Activated T-cell treated with anti-CD3 and anti-CD28 coated beads, Interleukin-2, amount 50 U/mL, for 48 hours (primary cell): ENCODE data around the gene SEC24C.

Experiments
- DNase-seq, 2 experiments: peaks; one replicate each; pipeline ENCODE4 v3.0.0-alpha.2; 2020

The SEC24C gene

GRCh38 chr10:73796766-73797165, 52.6 kb downstream of the SEC24C start:
- DNase-seq = no peak

DNA sequence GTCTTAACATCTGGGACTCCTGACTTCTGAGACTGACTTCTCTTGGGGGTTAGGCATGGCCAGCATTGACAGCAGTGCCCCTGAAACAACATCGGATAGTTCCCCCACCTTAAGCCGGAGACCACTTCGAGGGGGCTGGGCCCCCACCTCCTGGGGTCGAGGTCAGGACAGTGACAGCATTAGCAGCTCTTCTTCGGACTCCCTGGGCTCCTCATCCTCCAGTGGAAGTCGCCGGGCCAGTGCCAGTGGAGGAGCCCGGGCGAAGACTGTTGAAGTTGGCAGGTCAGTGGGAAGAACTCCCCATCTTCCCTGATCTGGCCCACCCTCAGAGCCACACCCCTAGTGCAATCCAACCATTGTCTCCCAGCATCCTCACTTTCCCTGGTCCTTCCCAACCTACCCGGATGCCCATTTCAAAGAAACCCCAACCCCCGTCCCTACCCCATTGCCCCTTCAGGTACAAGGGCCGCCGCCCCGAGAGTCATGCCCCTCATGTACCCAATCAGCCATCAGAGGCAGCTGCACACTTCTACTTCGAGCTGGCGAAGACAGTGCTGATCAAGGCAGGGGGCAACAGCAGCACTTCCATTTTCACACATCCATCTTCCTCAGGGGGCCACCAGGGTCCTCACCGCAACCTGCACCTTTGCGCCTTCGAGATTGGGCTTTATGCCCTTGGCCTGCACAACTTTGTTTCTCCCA, 53.3 kb downstream of the SEC24C start:
- no peak for DNase-seq

DNA sequence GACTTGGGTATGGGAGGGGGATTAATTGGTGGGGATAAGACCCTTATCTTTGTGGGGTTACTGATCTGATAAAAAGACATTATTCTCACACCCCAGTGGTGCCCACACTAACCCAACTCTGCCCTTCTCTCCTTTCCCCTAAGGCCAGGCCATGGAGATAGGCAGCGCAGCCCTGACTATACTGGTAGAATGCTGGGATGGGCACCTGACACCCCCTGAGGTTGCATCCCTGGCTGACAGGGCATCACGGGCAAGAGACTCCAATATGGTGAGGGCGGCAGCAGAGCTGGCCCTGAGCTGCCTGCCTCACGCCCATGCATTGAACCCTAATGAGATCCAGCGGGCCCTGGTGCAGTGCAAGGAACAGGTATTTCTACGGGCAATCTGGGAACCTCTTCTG, 53.9 kb downstream of the SEC24C start:
- DNase-seq = no peak

- no peak for DNase-seq
Measured at GRCh38 chr10:73798927-73799560, 54.9 kb downstream of the SEC24C start.

DNA sequence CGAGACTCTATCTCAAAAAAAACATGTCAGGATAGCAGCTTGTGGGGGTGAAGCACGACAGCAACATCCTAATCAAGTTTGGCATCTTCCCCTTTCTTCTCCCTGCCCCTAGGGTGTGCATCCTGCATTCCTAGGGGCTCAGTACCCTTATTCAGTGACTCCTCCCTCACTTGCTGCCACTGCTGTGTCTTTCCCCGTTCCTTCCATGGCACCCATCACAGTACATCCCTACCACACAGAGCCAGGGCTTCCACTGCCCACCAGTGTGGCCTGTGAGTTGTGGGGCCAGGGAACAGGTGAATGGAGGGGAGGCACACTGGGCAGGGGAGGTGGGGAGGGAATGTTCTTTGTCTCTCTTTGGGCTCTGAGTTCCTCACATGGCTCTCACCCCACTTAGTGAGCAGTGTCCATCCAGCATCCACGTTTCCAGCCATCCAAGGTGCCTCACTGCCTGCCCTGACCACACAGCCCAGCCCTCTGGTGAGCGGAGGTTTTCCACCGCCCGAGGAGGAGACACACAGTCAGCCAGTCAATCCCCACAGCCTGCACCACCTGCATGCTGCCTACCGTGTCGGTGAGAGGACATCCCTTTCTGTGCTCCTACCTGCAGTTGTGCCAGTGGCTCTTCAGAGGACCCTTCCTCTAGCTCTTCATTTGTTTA, 55.9 kb downstream of the SEC24C start:
- DNase-seq = no peak

GRCh38 chr10:73800560-73801252, 56.5 kb downstream of the SEC24C start:
- DNase-seq = no peak

DNA sequence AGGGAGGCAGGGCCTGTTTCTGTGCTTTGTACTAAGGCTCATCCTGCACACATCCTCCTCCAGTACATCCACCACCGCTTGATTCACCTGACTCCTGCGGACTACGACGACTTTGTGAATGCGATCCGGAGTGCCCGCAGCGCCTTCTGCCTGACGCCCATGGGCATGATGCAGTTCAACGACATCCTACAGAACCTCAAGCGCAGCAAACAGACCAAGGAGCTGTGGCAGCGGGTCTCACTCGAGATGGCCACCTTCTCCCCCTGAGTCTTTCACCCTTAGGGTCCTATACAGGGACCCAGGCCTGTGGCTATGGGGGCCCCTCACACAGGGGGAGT, 57.0 kb downstream of the SEC24C start:
- no peak for DNase-seq

DNA sequence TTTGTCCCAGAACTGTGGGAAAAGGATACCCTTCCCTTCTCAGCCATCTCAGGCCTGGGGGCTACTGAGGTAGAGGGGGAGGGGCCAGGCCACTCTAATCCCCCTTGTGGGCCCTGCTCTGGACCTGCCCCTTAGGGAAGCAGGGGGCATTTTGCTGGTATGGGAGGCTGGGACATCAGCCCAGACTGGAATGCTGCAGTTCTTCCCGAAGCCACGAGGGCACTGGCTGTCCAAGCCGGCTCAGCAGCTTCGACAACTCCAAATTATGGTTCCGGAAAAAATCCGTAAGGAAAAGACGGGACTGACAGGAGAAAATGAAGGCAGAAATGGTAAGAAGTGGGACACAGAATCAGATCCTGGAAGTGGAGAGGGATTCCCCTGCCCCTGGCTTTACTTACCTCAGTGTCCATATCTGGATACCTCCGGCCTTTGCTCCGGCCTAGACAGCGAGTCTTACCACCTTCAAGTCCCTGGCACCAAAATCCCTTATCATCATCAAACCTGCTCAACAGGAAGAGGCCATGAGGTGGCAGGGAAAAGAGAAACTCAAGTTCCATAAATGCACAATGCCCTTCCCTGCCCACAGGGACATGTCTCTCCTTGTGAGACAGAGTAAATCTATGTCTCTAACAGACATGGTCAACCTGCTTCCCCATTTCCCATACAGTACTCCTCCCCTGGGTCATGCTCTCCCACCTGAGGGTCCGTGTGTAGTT, 58.3 kb downstream of the SEC24C start:
- DNase-seq = no peak

GRCh38 chr10:73803680-73804286, 59.6 kb downstream of the SEC24C start:
- no peak for DNase-seq

GRCh38 chr10:73806176-73806950, 62.2 kb downstream of the SEC24C start:
- DNase-seq = no peak

GRCh38 chr10:73807471-73807870, 63.3 kb downstream of the SEC24C start:
- DNase-seq = no peak

GRCh38 chr10:73808021-73808815, 64.0 kb downstream of the SEC24C start:
- no peak for DNase-seq

DNA sequence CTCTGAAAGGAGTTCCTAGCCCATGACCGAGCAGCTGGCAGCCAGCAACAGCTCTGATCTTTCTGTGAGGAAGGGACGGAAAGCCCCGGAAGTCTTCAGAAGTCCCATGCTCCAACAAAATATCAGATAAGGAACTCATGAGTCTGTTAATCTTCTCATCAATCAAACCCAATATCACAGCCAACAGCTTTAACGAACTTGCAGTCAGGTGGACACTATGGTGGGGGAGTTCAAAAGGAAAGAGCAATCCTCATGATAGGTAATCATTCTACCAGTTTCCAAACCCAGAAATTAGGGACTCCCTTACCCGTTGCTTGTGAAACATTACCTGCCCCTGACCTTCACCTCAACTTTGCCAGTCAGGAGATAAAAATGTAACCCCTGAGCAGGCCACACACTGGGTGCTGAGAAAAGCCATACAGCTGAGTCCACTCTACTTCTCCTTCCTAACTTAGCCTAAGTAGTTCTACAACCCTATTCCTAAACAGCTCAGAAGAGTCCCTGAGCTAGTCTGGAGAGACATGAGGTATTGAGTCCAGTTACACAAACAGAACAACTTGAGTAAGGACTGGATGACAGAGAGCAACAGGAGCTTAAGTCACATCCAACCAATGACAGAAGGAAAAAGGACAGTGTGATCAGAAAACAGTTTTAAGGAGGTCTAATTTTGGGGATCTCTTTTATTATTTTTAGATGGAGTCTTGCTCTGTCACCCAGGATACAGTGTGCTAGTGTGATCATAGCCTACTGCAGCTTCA, 65.1 kb downstream of the SEC24C start:
- no peak for DNase-seq

DNA sequence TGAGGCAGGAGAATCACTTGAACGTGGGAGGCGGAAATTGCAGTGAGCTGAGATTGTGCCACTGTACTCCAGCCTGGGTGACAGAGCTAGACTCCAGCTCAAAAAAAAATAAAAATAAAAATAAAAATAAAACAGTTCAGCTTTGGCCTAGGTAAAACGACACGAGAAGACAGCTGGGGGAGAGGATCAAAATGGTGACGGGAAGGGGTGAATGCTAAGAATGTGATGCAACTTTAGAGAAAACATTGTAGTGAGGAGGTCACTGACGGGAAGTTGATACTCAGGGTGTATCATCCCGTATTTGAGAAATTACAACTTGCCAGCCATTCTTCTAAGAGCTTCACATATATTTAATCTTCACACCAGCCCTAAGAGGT, 66.2 kb downstream of the SEC24C start:
- DNase-seq = no peak

GRCh38 chr10:73810735-73811465, 66.7 kb downstream of the SEC24C start:
- peak; percentile 70 to 74 for DNase-seq

DNA sequence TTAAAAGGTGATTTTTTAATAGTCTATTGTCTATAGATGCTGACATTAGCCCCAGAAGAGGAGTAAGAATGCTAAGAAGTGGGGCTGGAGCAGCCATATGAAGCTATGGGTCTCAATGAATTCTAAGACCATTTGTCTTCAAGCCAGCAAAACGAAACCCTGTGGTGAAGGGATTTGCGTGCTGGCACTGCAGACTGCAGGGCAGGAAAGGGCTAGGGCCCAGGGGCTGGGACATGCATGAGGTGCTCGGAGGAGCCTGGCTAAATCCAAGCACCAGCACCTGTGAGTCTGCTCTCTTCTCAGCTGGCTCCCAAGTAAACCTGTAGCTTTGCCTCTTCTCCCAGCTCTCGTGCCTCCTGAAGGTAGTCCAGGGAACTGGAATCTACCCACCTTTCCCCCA, 68.5 kb downstream of the SEC24C start:
- no peak for DNase-seq

- DNase-seq = no peak
Measured at GRCh38 chr10:73813333-73813732, 69.2 kb downstream of the SEC24C start.

- DNase-seq = no peak
Measured at GRCh38 chr10:73814276-73814895, 70.2 kb downstream of the SEC24C start.
